ENCODE measurements around the gene SMOC2. TPM values are rescaled to one million over a fixed set of nuclear protein-coding genes. Genes with fewer than 3 reads are reported as not detected.

The SMOC2 gene
- total and polyA plus RNA-seq, 2 of the 4 experiments (the other 2 are of a cell fraction) = not detected

- no peak overlapping the region for H2AFZ ChIP-seq (replicated peaks; ENCODE audit: low read length, poor library complexity)
- no peak overlapping the region for H3K23ac ChIP-seq (ENCODE audit: low read depth, low read length)
- in situ Hi-C loops (cut with MboI; ENCODE audit: low sequenced_read_pairs) (no loop called here), dilution Hi-C loops (cut with HindIII; ENCODE audit: low sequenced_read_pairs, unreplicated experiment) (no loop called here), intact Hi-C loops (cut with micrococcal nuclease) (no loop called here)
- BruUV-seq (replicated peaks) = no TSS peak
- H3K27me3 ChIP-seq (ENCODE audit: control insufficient read depth, insufficient read depth, low read length) = no peaks in the 10 kb centered on the region
- CTCF ChIA-PET = no interaction called here
- no peak overlapping the region for H3K4me2 ChIP-seq (ENCODE audit: low read depth, low read length)
- H4K91ac ChIP-seq (ENCODE audit: insufficient read depth, low read depth, low read length) = no peak overlapping the region
- ATAC-seq (ENCODE audit: low read depth) (no peak), DNase-seq (no peak)
- H3K9ac ChIP-seq (ENCODE audit: low read depth, low read length) = no peak overlapping the region
- H2BK20ac ChIP-seq (ENCODE audit: low read depth, low read length) = no peak overlapping the region
- no peaks in the 10 kb centered on the region for H3K36me3 ChIP-seq (ENCODE audit: control insufficient read depth, insufficient read depth, low read length)
- H3K4me1 ChIP-seq (ENCODE audit: control insufficient read depth, insufficient read depth, low read length) = no peaks in the 10 kb centered on the region
- H3K9me1 ChIP-seq (ENCODE audit: insufficient read depth, low read length) = no peaks in the 10 kb centered on the region
- H3K14ac ChIP-seq (replicated peaks; ENCODE audit: low read depth, low read length) = no peak overlapping the region
- H3K4me3 ChIP-seq (ENCODE audit: insufficient read depth, low read depth, low read length) = no peak overlapping the region
- H3K56ac ChIP-seq (ENCODE audit: extremely low read depth, insufficient read depth, low read length) = no peak overlapping the region
- no peak for TF ChIP-seq POLR2A (IDR thresholded peaks at IDR 0.05; ENCODE audit: low read depth, low read length)
- H3K27ac ChIP-seq (ENCODE audit: insufficient read depth, low read length) = no peak overlapping the region
- no peak overlapping the region for H3K4ac ChIP-seq (ENCODE audit: low read depth, low read length)
- no peak overlapping the region for H2BK5ac ChIP-seq (ENCODE audit: low read depth, low read length, poor library complexity, severe bottlenecking)
- H4K8ac ChIP-seq (ENCODE audit: low read depth in 2 of 2, low read length in 2 of 2) = no peak overlapping the region
- H2BK15ac ChIP-seq (ENCODE audit: low read depth, low read length) = no peak overlapping the region
- H2BK120ac ChIP-seq (ENCODE audit: low read depth, low read length) = no peak overlapping the region
- POLR2A ChIA-PET (ENCODE audit: unreplicated experiment) = no interaction called here
- peaks cover 38% of the 10 kb centered on the region; the same call in 1 of the 2 replicates for H3K9me3 ChIP-seq (ENCODE audit: control insufficient read depth, insufficient read depth, low read length)
- H4K5ac ChIP-seq (ENCODE audit: low read depth, low read length) = no peak overlapping the region
- 54% methylated on average over 3 of the region's 5 CpGs; no CpG with 5 or more reads in 1 of the 2 experiments for WGBS, 2 experiments (ENCODE audit: extremely low coverage in 2 of 2, insufficient read length in 1 of 2)
- no peak overlapping the region for H2AK5ac ChIP-seq (ENCODE audit: low read depth, low read length)
- H3K18ac ChIP-seq (ENCODE audit: low read depth, low read length) = no peak overlapping the region
- no peaks in the 10 kb centered on the region for H4K20me1 ChIP-seq (ENCODE audit: insufficient read depth, low read length)
- H3K79me1 ChIP-seq (ENCODE audit: low read depth in 1 of 2, low read length in 2 of 2) = no peaks in the 10 kb centered on the region
- H2AK9ac ChIP-seq (replicated peaks; ENCODE audit: low read depth, low read length, poor library complexity) = no peak overlapping the region
Measured at GRCh38 chr6:168584671-168585070, 143.7 kb downstream of the SMOC2 start.

All from IMR-90 (cell line).